ENCODE results near the gene DLGAP1.
"Not testable (repeated sequence)": the region's sequence is repeated elsewhere in the genome, so short reads cannot be mapped to it uniquely, and the experiment has no call there.

DLGAP1 gene

GRCh38 chr18:3599195-3599594, 855.9 kb downstream of the DLGAP1 start:
- no peak for DNase-seq (ENCODE audit: low spot score)

GRCh38 chr18:3598581-3598980, 856.5 kb downstream of the DLGAP1 start:
- DNase-seq (ENCODE audit: low spot score): no peak

GRCh38 chr18:3597409-3598357, 857.4 kb downstream of the DLGAP1 start:
- DNase-seq (ENCODE audit: low spot score): no peak

DNA sequence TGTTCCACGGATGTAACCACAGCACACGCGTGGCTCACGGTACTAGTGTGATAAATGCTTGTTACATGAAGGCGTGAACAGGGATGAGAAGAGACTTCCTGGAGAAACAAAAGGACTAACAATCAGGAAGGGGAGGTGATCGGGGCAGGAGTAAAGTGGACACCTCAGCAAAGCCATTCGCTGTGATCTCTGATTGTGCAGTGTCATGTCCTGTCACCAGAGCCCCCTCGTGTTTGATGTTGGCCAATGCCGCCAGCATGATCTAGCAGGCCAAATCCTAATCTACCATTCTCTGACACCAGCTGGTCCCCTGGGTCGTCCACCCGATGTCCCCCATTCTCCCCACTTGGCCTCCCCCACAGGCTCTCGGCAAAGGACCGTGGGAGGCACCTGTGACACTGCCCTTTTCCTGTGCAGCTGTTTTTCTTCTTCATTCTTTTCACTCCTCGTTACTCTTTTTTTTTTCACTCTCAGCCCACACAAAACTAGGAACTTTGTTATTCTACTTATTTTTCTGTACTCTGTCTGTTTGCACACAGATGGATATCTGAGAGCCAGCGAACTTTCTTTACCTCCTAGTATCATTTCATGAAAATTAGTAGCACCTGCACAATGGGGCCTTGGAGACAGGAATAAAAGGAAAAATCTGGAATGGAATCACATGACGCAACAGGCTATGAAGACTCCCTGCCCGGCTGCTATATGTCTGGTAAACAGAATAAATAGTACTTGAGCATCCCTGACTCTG, 858.3 kb downstream of the DLGAP1 start:
- no peak for DNase-seq (ENCODE audit: low spot score)

GRCh38 chr18:3596324-3596636, 858.8 kb downstream of the DLGAP1 start:
- DNase-seq (ENCODE audit: low spot score): no peak

- DNase-seq (ENCODE audit: low spot score): no peak
These were observed 859.5 kb downstream of the DLGAP1 start for GRCh38 chr18:3595369-3596273.

DNA sequence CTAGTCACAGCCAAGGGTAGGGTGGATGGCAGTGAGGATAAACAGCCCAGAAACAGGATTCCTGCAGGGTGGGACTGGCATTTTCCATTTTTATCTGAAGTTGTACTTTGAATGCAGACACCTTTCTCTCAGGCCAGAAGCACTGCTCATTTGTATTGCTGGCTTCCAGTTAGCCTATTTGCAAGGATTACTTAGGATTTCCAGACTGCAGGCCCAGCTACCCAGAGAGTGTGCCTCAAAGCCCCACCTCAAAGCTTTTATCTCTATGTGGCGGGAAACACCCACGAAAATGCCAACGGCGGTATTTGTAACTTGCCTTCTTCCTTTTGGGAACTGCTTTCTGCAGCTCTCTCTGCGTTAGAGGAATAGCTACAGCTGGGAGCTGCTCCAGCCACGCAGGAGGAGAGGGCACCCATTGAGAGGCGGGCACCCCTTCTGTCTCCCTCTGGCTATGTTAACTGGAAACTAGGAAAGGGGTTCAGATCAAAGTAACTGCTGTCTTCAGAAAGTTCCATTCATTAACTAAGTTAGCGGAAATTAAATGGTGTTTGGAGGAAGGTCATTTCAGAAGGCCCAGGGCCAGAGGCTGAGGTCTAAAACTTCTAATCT, 860.2 kb downstream of the DLGAP1 start:
- no peak for DNase-seq (ENCODE audit: low spot score)

GRCh38 chr18:3593904-3594759, 861.0 kb downstream of the DLGAP1 start:
- DNase-seq (ENCODE audit: low spot score): peak; percentile 85

GRCh38 chr18:3593381-3593903, 861.7 kb downstream of the DLGAP1 start:
- no peak for DNase-seq (ENCODE audit: low spot score)

- no peak for DNase-seq (ENCODE audit: low spot score)
These were observed 862.2 kb downstream of the DLGAP1 start for GRCh38 chr18:3592864-3593263.

DNA sequence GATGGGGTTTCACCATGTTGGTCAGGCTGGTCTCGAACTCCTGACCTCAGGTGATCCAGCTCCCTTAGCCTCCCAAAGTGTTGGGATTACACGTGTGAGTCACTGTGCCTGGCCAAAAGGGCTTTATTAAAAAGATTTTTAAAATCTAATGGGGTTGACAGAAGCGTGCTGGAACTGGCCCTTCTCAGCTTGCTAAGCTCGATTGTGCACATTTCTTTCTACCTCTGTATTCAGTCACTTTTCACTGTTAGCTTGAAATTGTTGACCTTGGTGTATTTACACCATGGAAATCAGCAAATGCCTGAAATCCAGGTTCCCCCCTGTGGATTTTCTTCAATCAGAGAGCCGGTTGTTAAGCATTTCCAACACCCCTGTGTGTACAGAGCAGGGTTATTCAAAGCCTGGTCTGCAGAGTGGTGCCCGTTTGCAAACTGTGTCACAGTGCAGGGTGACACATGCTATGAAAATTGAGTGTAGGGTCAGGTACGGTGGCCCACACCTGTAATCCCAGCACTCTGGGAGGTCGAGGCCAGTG, 864.9 kb downstream of the DLGAP1 start:
- no peak for DNase-seq (ENCODE audit: low spot score)

DNA sequence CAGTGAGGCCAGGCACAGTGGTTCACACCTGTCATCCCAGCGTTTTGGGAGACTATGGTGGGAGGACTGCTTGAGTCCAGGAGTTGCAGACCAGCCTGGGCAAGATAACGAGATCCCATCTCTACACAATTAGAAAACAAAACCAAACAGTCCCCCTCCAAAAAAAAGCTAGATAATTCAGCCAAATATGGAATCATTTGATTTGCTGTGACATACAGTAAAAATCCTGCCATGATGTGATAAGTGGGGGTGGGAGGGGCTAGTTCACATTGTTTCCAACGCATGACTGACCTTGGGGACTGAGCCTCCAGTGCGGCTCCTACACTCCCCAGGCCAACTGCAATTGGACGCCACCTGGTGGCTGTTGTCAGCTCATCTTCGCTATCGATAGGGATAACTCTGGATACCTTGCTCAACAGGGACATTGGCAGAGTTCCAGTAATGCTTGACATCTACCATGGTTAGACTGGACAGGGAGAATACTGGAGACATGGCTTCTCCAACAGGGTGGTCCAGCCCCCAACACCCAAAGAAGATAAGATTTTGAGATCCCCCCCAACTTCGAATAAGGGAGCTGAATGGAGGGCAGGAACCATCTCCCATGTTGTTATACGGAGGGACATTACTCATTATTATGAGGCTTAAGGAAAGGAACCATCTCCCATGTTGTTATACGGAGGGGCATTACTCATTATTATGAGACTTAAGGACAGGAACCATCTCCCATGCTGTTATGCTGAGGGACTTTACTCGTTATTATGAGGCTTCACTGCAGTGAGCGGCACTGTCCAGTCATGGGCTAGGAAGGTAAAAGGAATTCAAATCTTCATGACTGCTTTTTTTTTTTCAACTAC, 869.2 kb downstream of the DLGAP1 start:
- peak; percentile 88 for DNase-seq (ENCODE audit: low spot score)

DNA sequence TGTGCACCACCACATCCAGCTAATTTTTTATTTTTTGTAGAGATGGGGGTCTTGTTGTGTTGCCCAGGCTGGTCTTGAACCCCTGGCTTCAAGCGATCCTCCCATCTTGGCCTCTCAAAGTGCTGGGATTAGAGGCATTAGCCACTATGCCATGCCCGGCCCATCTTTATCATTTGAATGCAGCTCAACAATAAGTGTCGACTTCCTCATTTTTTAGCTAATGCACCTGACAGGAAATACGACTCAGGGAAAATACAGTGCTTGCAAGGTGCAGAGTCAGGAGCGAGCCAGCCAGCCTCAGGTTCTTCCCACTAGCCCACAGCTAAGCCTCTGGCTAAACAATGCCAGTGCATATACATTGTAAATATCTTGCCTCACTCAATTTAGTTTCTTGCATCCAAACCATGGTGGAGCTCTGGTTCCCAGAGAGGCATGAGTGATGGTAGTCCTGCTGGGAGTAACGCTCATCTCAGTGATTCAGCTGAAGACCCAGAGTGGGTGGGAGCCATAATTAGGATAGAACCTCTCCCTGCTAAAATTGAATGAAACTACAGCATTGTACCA, 870.1 kb downstream of the DLGAP1 start:
- DNase-seq (ENCODE audit: low spot score): no peak

GRCh38 chr18:3584266-3584861, 870.7 kb downstream of the DLGAP1 start:
- DNase-seq (ENCODE audit: low spot score): no peak

- DNase-seq (ENCODE audit: low spot score): no peak
These were observed 871.2 kb downstream of the DLGAP1 start for GRCh38 chr18:3583873-3584247.

- not testable (repeated sequence) for DNase-seq (ENCODE audit: low spot score)
These were observed 871.8 kb downstream of the DLGAP1 start for GRCh38 chr18:3583106-3583872.

DNA sequence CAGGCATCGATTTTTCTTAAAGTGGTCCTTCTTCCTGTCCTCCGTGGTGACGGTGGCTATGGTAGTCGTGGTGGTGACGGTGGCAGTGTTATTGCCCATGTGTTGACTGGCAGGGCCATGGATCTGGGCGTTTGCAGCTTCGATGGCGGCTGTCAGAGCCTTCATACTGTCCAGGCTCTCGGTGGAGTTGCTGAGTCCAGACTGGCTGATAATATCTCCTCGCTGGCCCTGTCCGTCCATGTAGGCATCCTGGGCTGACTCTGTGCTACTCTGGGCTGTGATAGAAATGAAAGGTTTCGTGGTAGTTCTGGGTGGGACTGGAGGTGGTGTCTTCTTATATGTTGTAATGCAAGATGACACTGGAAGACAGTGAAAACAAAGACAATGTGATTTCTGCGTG, 873.2 kb downstream of the DLGAP1 start:
- DNase-seq (ENCODE audit: low spot score): no peak

GRCh38 chr18:3580523-3581025, 874.5 kb downstream of the DLGAP1 start:
- not testable (repeated sequence) for DNase-seq (ENCODE audit: low spot score)
